ENCODE measurements around the gene TAB3.
A peak's percentile ranks its signal among the peaks of the same experiment; 100 is the strongest.

Gene TAB3

GRCh38 chrX:30830326-30830943 is 58.6 kb downstream of the TAB3 start:
- Mint-ChIP-seq H3K27ac (no peak overlapping the region), H3K36me3 (ENCODE audit: low read depth) (peaks cover 26% of the 10 kb centered on the region), H3K4me1 (no peaks in the 10 kb centered on the region), H3K9me3 (peaks cover 16% of the 10 kb centered on the region), H3K4me3 (no peak overlapping the region), H3K27me3 (ENCODE audit: low read depth, poor library complexity) (no peaks in the 10 kb centered on the region)
- DNase-seq = no peak
- TF ChIP-seq CTCF (IDR thresholded peaks at IDR 0.05) = no peak

- Mint-ChIP-seq H3K9me3 (peaks cover 15% of the 10 kb centered on the region), H3K36me3 (ENCODE audit: low read depth) (peaks cover under 1% of the 10 kb centered on the region), H3K4me3 (no peak overlapping the region), H3K27me3 (ENCODE audit: low read depth, poor library complexity) (no peaks in the 10 kb centered on the region), H3K27ac (no peak overlapping the region), H3K4me1 (no peaks in the 10 kb centered on the region)
- no peak for TF ChIP-seq CTCF (IDR thresholded peaks at IDR 0.05)
- no peak for DNase-seq
Observed at GRCh38 chrX:30824275-30824674, 64.8 kb downstream of the TAB3 start.

- no peaks in the 10 kb centered on the region for H3K36me3 Mint-ChIP-seq (ENCODE audit: low read depth)
- no peak for TF ChIP-seq CTCF (IDR thresholded peaks at IDR 0.05)
- H3K4me3 Mint-ChIP-seq = no peak overlapping the region
- no peak for DNase-seq
- H3K9me3 Mint-ChIP-seq = peaks cover 19% of the 10 kb centered on the region
- H3K4me1 Mint-ChIP-seq = no peaks in the 10 kb centered on the region
- no peaks in the 10 kb centered on the region for H3K27me3 Mint-ChIP-seq (ENCODE audit: low read depth, poor library complexity)
- H3K27ac Mint-ChIP-seq = no peak overlapping the region
Observed at GRCh38 chrX:30822764-30823163, 66.3 kb downstream of the TAB3 start.

GRCh38 chrX:30822068-30822681 is 66.9 kb downstream of the TAB3 start:
- Mint-ChIP-seq H3K9me3 (peaks cover 19% of the 10 kb centered on the region), H3K27ac (peak overlapping the region; percentile 37), H3K36me3 (ENCODE audit: low read depth) (no peaks in the 10 kb centered on the region), H3K4me3 (no peak overlapping the region), H3K27me3 (ENCODE audit: low read depth, poor library complexity) (no peaks in the 10 kb centered on the region), H3K4me1 (no peaks in the 10 kb centered on the region)
- no peak for DNase-seq
- no peak for TF ChIP-seq CTCF (IDR thresholded peaks at IDR 0.05)

GRCh38 chrX:30821116-30821515 is 67.9 kb downstream of the TAB3 start:
- TF ChIP-seq CTCF (IDR thresholded peaks at IDR 0.05) = no peak
- H3K27ac Mint-ChIP-seq = no peak overlapping the region
- H3K4me3 Mint-ChIP-seq = no peak overlapping the region
- no peak for DNase-seq
- no peaks in the 10 kb centered on the region for H3K4me1 Mint-ChIP-seq
- H3K36me3 Mint-ChIP-seq (ENCODE audit: low read depth) = no peaks in the 10 kb centered on the region
- H3K27me3 Mint-ChIP-seq (ENCODE audit: low read depth, poor library complexity) = no peaks in the 10 kb centered on the region
- H3K9me3 Mint-ChIP-seq = peaks cover 19% of the 10 kb centered on the region

- no peaks in the 10 kb centered on the region for H3K36me3 Mint-ChIP-seq (ENCODE audit: low read depth)
- no peak for DNase-seq
- no peak for TF ChIP-seq CTCF (IDR thresholded peaks at IDR 0.05)
- no peak overlapping the region for H3K27ac Mint-ChIP-seq
- H3K9me3 Mint-ChIP-seq = peaks cover 18% of the 10 kb centered on the region
- no peaks in the 10 kb centered on the region for H3K27me3 Mint-ChIP-seq (ENCODE audit: low read depth, poor library complexity)
- H3K4me1 Mint-ChIP-seq = no peaks in the 10 kb centered on the region
- H3K4me3 Mint-ChIP-seq = no peak overlapping the region
Observed at GRCh38 chrX:30819080-30819479, 70.0 kb downstream of the TAB3 start.

Data from nephron progenitor cell (in vitro differentiated cells).